B cell (primary cell): ENCODE results near the gene WDR45.

ENCODE experiments used
- CTCF ChIP-seq: fragments of 200-600 bp; IDR thresholded peaks from one replicate; pipeline ENCODE4 v1.8.0; 2022; ENCODE audit warnings: antibody characterized with exemption, mild to moderate bottlenecking
- EZH2 ChIP-seq: IDR thresholded peaks from 2 replicates; pipeline ENCODE4 v1.6.1; 2012; ENCODE audit warnings: borderline replicate concordance, low read depth, mild to moderate bottlenecking, moderate library complexity, low read length; ENCODE audit not compliant: insufficient read depth, poor library complexity, severe bottlenecking

GRCh38 chrX:49059681-49060085 is 20.0 kb downstream of the WDR45 start:
- TF ChIP-seq CTCF (no peak), EZH2 (no peak)
